ENCODE measurements around the gene NR2F6.
A peak's percentile ranks its signal among the peaks of the same experiment; 100 is the strongest.

The NR2F6 gene

GRCh38 chr19:17240826-17241399 lies 4.8 kb downstream of the NR2F6 start:
- peak overlapping the region; percentile 62 for H3K27ac ChIP-seq
- no peak for TF ChIP-seq ZFX (IDR thresholded peaks at IDR 0.05)
- no peak for TF ChIP-seq CTCF (conservative IDR thresholded peaks at IDR 0.05)

- TF ChIP-seq CTCF (conservative IDR thresholded peaks at IDR 0.05): no peak
- 0 out of 2 replicates have a peak, but pooled peaks have one; percentile 7 for TF ChIP-seq ZFX (IDR thresholded peaks at IDR 0.05)
- peak overlapping the region; percentile 62 for H3K27ac ChIP-seq
These were observed 5.5 kb downstream of the NR2F6 start for GRCh38 chr19:17240062-17240752.

- no peak overlapping the region for H3K27ac ChIP-seq
- no peak for TF ChIP-seq CTCF (conservative IDR thresholded peaks at IDR 0.05)
- no peak for TF ChIP-seq ZFX (IDR thresholded peaks at IDR 0.05)
These were observed 7.7 kb downstream of the NR2F6 start for GRCh38 chr19:17237747-17238706.

GRCh38 chr19:17236811-17237543 lies 8.7 kb downstream of the NR2F6 start:
- TF ChIP-seq CTCF (conservative IDR thresholded peaks at IDR 0.05): no peak
- no peak for TF ChIP-seq ZFX (IDR thresholded peaks at IDR 0.05)
- peak overlapping the region; percentile 70 for H3K27ac ChIP-seq

GRCh38 chr19:17235971-17236777 lies 9.5 kb downstream of the NR2F6 start:
- peak overlapping the region; percentile 70 for H3K27ac ChIP-seq
- no peak for TF ChIP-seq CTCF (conservative IDR thresholded peaks at IDR 0.05)
- no peak for TF ChIP-seq ZFX (IDR thresholded peaks at IDR 0.05)

GRCh38 chr19:17235300-17235970 lies 10.3 kb downstream of the NR2F6 start:
- peak; percentile 51; the same call in 1 of the 2 replicates for TF ChIP-seq ZFX (IDR thresholded peaks at IDR 0.05)
- TF ChIP-seq CTCF (conservative IDR thresholded peaks at IDR 0.05): no peak
- H3K27ac ChIP-seq: peak overlapping the region; percentile 70

Measured in C4-2B (cell line).